NCI-H226 (cell line): ENCODE data around the gene CLK2.
A peak's percentile ranks its signal among the peaks of the same experiment; 100 is the strongest.
"Not testable (repeated sequence)": the region's sequence is repeated elsewhere in the genome, so short reads cannot be mapped to it uniquely, and the experiment has no call there.

ENCODE experiments used
- DNase-seq: peaks from one replicate; pipeline ENCODE4 v3.0.0-alpha.2; 2015

The CLK2 gene

DNA sequence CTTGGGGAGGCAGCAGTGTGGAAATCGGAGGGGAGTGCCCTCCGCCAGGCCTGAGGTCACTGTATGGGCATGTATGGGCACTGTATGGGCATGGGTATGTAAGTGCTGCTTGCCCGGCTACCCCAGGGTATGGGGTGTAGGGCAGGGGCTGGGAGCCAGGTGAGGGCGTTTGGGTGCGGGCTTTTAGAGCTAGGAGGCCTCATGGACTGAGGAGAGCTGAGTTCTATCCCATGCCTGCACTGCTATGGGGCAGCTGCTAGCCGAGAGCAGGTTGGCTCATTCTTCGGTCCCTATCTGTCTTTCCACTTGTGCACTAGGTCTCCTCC, 22.6 kb upstream of the CLK2 start:
- no peak for DNase-seq

DNA sequence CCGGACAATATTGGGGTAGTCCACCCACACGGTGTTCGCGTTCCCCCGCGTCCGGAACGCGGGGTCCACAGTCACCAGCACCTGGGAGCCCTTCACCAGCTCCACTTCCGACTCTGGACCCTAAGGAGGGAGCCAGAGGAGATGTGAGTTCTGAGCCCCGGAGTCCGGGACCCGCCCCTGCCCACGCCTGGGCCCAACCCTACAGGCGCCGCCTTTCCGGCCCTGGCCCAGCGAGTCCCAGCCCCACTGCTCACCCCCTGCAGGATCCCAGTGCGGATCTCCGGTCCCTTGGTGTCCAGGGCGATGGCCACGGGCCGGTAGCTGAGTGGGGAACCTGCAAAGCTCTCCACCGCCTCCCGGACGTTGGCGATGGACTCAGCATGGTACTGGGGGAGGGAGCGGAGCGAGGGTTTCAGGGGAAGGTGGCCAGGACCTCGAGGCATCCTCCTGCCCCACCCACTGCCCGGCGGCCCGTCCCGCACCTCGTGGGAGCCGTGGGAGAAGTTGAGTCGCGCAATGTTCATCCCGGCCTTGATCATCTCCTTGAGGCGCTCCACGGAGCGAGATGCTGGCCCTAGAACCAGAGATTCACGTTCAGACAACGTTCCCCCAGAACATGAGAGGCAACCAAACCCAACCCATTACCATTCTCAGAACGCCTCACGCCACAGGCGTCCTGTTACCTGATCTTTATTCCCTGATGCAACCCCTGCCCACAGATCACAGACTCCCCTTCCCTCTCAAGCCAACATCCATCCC, 22.1 kb upstream of the CLK2 start:
- no peak for DNase-seq

DNA sequence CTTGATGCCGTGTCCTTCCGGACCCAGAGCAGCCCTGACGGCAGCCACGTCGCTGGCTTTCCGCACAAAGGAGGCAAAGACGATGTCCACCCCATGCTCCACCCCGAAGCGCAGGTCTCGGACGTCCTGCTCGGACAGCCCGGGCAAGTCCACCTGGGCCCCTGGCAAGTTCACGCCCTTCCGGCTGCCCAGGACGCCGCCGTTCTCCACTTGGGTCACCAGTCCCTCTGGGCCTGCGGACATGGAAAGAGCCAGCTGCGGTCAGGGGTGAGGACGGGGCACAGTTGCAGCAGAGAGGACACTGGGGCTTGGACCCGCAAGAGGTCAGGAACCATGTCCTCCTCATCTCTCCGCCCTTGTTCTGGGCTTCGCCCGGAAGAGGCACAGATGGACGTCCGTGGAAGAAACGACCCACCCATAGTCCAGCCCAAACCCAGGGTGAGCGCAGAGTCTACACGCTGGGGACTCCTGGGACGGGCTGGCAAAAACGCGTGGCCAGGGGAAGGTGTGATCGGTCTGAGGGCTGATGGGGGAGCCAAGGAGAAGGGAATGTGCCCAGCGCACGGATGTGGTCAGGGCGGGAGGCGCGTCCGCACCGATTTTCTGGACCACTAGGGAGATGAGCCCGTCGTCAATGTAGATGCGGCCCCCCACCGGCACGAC, 21.3 kb upstream of the CLK2 start:
- no peak for DNase-seq

DNA sequence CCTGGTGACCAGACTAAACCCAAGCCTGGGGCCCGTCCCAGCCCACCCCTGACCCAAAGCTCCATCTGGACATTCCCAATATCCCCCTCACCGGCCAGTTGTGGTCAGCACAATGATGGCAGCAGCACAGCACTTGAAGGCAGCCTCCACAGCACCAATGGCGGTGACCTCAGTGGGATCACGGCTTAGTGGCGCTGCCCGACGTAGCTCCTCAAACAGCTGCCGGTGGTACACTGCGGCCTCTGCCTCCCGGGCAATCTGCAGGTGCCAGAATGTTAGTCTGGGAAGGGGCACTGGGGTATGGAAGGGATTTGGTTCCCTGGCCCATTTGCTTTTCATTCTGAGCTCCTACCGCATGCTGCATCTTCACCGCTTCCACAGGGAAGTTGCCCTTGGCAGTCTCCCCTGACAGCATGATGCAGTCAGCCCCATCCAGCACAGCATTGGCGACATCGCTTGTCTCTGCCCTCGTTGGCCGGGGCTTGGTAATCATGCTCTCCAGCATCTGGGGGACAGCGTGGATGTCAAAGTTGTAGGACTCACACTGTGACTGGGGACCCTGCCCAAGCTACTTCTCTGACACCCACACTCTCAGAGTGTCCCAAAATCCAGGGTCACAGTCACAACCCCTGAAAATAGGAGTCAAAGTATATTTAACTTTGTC, 19.9 kb upstream of the CLK2 start:
- DNase-seq, result no peak

DNA sequence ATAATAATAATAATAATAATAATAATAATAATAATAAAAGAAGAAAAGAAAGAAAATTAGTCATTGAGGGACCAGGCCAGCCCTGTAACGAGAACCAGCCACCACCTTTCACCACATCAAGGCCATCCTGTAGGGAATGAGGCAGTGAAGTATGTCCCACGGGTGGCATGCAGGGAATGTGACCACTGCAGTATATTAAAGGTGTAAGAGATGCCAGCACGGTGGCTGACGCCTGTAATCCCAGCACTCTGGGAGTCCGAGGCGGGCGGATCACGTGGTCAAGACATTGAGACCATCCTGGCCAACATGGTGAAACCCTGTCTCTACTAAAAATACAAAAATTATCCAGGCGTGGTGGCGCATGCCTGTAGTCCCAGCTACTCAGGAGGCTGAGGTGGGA, 17.7 kb upstream of the CLK2 start:
- not testable (repeated sequence) for DNase-seq

DNA sequence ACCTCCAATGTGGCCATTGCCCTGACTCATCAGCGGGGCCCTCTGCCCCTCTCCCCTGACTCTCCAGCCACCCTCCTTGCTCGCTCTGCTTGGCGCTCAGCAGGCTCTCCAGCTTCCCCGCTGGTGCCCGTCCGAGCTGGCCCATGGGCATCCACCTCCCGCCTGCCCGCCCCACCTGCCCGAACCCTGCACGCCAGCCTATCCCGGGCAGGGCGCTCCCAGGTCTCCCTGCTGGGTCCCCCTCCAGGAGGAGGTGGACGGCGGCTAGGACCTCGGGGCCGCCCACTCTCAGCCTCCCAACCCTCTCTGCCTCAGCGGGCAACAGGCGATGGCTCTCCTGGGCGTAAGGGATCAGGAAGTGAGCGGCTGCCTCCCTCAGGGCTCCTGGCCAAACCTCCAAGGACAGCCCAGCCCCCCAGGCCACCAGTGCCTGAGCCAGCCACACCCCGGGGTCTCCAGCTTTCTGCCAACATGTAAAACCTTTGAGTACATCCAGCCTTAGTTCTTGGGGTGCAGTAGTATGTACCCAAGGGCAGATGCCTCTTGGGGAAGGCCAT, 14.8 kb upstream of the CLK2 start:
- DNase-seq, result no peak

DNA sequence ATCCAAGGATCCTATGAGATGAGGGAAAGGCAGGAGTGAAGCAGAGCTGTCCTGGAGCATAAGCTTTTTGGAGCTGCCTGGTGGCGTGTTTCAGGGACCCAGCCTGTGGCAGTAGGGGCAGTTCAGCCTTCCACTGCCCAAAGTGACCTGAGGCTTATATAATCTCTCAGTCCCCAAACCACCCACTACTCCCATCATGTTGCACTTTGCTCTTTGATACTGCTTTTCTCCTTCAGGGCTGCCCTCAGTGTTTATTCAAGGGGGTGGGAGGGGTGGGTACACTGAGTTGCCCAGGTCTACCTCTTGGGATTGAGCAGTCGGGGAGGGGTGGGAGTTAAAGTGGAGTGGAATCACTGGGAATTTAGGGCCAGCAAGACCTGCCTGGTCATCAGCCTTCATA, 13.2 kb upstream of the CLK2 start:
- no peak for DNase-seq

DNA sequence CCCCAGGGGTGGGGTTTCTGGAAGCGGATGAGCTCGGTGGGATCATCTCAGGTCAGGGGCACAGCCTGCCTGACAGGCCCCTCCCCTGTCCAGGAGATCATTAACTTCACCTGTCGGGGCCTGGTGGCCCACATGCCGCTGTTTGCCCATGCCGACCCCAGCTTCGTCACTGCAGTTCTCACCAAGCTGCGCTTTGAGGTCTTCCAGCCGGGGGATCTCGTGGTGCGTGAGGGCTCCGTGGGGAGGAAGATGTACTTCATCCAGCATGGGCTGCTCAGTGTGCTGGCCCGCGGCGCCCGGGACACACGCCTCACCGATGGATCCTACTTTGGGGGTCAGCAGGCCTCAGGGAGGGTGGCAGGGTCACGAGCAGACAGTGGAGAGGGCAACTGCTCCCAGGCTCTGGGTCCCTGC, 12.3 kb upstream of the CLK2 start:
- no peak for DNase-seq

DNA sequence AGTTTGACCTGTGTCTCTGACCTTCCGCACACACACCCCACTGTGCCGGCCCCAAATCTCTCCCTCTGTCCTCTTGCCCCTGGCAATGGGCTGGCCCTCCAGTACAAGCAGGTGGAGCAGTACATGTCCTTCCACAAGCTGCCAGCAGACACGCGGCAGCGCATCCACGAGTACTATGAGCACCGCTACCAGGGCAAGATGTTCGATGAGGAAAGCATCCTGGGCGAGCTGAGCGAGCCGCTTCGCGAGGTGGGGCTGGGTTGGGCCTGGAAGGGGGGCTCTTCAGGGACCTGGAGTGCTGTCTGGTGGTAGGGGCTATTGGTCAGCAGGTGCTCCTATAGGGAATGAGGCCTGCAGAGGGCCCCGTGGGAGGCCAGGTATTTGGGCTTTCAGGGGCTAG, 11.8 kb upstream of the CLK2 start:
- DNase-seq, result no peak

DNA sequence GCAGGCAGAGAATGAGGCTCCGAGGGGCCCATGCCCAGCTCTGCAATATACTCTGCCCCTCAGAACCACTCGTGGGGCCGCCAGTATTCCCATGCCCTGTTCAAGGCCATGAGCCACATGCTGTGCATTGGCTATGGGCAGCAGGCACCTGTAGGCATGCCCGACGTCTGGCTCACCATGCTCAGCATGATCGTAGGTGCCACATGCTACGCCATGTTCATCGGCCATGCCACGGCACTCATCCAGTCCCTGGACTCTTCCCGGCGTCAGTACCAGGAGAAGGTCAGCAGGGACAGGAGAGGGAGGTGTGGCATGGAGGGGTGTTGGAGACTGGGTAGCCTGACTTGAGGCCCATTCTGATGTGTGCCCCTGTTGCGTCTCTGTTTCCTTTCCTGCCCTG, 11.2 kb upstream of the CLK2 start:
- no peak for DNase-seq

DNA sequence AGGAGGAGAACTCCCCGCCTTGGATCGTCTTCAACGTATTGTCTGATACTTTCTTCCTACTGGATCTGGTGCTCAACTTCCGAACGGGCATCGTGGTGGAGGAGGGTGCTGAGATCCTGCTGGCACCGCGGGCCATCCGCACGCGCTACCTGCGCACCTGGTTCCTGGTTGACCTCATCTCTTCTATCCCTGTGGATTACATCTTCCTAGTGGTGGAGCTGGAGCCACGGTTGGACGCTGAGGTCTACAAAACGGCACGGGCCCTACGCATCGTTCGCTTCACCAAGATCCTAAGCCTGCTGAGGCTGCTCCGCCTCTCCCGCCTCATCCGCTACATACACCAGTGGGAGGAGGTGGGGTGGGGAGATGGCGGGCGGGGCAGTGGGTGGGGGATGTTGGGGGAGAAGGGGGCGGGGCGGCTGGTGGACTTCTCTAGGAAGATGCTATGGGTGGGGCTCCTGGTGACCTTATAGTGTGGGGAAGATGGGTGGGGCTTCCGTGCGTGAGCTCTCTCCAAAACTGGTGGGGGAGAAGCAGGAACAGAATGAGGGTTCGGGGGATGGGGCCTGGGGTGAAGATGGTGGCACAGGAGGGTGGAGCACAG, 9.3 kb upstream of the CLK2 start:
- no peak for DNase-seq

DNA sequence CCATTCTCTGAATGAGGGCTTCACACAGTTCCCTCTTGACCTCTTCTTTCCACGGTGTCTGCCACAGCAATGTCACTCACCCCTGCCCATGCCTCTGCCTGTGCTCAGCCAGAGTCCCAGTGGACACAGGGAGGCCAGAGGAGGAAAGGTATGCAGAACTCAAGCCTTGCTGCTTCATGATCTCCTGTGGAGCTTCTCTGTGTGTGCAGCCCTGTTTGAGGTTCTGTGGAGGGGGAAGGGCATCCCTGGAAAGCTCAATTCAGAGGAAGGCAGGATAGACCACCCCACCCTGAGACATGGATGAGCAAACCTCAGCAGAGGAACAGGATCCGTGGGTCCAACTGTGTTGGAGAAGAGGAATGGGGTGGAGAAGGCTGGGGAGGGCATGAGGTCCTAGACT, 6.0 kb upstream of the CLK2 start:
- no peak for DNase-seq

DNA sequence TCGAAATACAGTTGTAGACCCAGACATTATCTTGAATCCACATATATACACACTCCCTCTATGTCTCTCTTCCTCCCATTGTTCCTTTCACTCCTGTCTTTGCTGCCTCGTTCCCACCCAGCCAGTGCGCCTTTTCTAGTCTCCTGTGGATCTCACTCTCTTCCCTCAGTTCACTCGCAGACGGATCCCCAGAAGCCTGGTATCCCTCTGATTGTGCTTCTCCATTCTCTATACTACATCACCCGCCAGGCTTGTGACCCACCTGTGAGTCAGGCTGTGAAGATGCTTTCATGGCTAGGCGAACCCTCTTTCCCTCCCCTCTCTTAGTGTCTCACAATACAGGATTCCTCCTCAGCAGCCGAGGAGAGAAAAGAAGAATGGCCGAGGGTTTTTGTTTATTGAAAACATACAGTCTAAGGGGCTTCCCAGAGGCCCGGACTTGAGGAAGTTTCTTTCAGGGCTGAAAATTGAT, 5.4 kb upstream of the CLK2 start:
- DNase-seq, result no peak

DNA sequence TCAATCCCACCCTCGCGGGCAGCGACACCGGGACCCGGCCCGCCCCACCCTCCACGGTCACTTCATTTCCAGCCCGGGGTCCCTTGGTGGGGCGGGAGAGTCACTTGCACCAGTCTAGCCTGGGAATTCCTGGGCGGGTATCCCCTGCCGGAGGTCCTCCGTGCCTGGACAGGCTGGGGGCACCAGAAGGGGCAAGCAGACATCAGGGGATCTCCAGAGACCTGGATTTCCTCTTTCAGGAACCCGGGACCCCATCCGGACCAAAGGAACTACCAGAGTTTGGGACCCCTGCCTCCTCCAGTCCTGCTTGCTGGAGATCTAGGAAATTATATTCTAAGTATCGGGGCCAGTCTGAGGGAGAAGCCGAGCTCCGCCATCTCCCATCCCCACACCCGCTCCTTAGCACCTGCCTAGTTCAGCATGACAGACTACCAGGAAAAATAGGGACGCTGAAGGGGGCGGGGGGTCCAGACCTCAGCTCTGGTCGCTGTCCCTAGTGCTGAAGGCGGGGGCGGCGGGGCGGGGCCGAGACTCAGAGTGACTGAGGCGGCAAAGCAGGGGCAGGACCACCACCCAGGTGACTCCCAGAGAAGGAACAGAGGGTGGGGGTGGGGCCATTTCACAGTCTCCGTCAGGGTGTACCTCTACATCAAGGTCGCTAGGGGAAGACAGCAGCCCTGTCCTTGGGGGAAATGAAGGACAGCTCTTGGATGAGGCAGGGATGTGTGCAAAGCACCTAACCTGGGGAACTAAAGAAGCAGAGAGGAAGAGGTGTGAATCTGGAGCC, 4.8 kb upstream of the CLK2 start:
- DNase-seq, result no peak

DNA sequence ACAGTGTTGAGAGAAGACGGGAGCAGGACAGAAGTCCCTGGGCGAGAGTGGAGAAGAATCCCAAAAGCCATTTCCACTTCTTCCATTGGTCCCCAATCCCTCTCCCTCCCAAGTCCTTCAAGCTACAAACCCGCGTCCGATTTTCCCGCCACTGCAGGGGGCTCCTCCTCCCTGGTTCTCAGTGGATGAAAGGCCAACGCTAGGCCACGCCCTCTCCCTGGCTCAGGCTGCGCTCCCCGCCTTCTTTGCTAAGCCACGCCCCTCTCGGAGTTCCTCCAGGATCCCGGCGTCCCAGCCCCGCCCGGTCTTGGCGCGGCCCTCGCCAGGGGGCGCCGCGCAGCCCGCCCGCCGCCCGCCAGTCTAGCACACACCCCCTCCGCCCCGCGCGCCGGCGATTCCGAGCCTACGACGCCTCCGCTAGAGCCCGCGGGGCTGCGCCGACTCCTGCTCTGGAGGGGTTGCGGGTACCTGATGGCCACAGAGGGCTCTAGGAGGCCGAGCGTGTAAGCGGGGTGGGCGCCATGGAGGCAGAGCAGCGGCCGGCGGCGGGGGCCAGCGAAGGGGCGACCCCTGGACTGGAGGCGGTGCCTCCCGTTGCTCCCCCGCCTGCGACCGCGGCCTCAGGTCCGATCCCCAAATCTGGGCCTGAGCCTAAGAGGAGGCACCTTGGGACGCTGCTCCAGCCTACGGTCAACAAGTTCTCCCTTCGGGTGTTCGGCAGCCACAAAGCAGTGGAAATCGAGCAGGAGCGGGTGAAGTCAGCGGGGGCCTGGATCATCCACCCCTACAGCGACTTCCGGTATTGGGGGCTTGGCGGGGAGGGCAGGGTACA, 4.0 kb upstream of the CLK2 start, which contains the start of gene HCN3:
Gene HCN3, plus strand, starts transcription at position 394 of the 832 bp plus-strand sequence. Its CDS starts 128 bp downstream, at position 522.
- DNase-seq, result peak; percentile 87

DNA sequence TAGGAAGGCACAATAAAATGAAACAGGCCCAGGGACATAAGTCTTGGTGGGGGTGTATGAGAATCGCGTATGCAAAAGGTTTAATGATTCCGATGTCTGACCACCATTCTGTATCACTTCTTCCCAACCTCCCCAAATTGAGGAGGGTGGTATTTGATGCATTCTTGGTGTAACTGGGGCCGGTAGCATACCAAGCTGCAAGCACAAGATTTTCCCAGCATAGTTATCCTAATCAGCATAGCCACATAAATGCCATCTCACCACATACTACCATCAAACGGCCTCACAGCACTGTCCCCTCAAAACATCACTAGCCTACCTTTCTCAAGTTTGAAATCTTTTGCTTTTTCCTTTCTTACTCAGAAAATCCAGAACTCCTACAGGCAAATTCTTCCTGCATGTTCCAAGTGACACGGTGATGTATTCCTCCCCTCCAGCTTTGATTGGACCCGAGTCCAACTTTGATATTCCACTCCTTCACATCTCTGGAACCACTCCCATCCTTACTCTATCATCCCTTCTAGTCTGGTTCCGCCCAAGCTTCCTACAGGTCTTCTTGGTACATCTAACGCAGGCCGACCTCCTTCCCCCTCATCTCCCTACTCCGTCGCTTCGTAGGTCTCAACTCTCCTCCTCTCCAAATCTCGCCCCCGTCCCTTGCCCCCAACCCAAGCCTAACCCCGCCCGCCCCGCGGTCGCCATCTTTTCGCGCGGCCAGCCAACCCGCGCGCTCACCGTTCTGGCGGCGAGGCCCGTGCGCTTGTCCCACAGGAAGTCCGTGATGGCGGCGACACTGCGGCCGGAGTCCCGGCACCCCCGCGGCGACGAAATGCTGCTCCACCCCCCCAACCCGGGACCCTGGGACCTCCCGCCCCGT, 600 bp downstream of the CLK2 start:
- DNase-seq, result peak; percentile 62

DNA sequence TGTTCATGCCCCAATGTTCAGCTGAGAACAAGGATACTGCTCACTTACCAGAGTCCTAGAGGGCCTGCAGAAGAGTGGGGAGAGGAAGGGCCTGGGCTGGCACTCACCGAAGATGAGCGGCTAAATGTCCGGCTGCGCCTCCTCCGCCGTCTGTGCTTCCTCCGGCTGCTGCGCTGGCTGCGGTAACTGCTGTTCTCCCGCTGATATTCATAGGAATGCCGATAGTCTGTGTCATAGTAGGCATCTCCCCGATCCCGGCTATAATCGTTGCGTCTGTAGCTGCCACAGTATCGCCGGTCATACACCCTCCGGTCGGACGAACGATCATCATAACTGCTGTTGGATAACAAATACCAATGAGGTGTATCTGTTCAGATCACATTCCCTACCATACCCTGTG, 3.9 kb downstream of the CLK2 start:
- no peak for DNase-seq

DNA sequence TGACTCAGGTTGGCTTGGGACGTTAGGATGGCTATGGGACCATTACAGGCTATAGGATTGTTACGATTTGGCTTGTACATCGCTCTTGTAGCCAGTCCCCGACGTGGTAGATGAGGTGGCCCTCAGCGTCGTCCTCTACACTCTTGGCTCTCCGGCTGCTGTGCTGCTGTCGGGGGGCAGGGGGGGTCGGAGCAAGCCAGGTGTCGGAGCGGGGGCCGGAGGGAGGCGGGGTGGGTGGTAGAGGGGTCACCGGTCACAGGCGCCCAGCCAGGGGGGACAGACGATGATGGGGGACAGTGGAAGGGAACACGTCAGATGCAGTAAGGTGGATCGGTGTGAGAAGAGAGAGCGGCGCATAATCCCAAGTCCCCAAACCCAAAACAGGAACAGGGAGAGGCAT, 4.7 kb downstream of the CLK2 start:
- no peak for DNase-seq

DNA sequence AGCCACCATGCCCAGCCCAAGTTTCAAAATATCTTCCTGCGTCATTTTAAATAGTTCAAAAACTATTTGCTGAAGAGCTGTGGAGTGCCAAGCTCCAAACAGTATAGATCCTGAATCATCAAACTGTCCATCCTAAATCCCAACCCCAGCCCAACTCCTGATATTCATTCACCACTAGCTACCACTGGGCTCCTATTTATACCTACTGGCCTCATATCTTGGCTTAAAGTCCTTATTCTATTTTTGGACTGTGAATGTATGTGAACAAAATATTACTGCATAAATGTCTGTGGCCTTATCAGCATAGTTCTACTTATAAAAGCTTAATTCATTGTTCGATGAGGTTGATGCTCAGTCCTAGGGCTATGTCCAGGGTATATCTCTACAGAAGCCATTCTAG, 5.9 kb downstream of the CLK2 start:
- no peak for DNase-seq

DNA sequence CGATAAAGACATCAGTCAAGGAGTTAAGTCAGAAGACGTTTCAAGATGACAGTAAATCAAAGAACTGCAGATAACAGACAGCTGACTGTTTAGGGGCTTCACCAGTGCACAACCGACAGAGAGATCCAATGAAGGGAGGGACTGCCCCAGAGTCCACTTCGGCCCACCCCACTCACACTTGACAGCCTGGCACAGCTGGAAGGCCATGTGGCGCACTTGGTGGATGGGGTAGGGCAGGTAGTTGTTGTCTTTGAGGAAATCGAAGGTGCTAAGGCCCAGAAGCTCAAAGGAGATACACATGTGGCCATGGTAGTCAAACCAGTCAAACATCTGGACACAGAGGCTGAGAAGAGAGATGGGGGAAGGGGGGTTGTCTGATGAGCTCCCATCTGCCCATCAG, 6.8 kb downstream of the CLK2 start:
- no peak for DNase-seq

DNA sequence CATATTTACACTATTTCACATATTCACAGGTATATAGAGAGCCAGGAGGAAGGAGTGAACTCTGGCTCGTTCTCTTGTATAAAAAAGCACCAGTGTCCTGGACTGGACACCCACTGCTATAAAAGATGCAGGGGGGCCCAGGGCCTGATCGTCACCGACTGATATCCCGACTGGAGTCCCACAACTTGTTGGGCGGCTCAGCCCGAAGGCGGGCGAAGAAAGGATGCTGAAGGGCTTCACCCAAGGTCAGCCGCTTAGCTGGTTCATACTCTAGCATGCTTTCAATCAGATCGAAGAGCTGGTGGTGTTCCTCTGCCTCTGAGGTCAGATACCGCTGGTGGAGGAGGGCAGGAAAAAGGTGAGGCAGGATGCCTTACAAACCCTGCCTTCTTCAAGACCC, 10.2 kb downstream of the CLK2 start:
- no peak for DNase-seq
